Pancreas (tissue), 10 donors: ENCODE results near the gene FABP3. TPM values are rescaled to one million over a fixed set of nuclear protein-coding genes. Genes with fewer than 3 reads are reported as not detected.

Experiments used
- ATAC-seq, 4 donors: fragments of 200-7000 bp; cut with Tn5 transposase; one replicate each; pipeline versions ENCODE4 v1.8.0 to v1.9.1; 2020; ENCODE audit warnings: mild to moderate bottlenecking in 4 of 4, moderate library complexity in 4 of 4
- DNase-seq, 6 donors: peaks; one replicate each; pipeline ENCODE4 v3.0.0-alpha.2; 2020
- FAIRE-seq: peaks from 2 replicates; lab custom pipeline; 2012; peaks lifted over from hg19 to GRCh38; lab: Jason Lieb, UNC
- H3K27ac ChIP-seq, 4 donors: fragments of 200-600 bp; sonication (generic); 1 replicate in 3 of 4; 2 replicates in 1 of 4; pipeline versions ENCODE4 v1.5.0 to v1.8.0; 2020
- H3K27me3 ChIP-seq, 4 donors: fragments of 200-600 bp; one replicate each; pipeline ENCODE4 v1.8.0; 2021
- H3K36me3 ChIP-seq, 3 donors: fragments of 200-600 bp; sonication (generic) in 1 of 3; one replicate each; pipeline versions ENCODE4 v1.5.0 to v1.8.0; 2020 to 2021
- H3K4me1 ChIP-seq, 3 donors: fragments of 200-600 bp; one replicate each; pipeline ENCODE4 v1.8.0; 2021
- H3K4me3 ChIP-seq, 4 donors: fragments of 200-600 bp; sonication (generic) in 2 of 4; one replicate each; pipeline versions ENCODE4 v1.5.0 to v1.8.0; 2020 to 2021
- H3K9me3 ChIP-seq, 4 donors: fragments of 200-600 bp; one replicate each; pipeline ENCODE4 v1.8.0; 2021
- WGBS, 2 donors: extraction: QIAGEN DNeasy Blood & Tissue Kit; methylation state at CpG; one replicate each; pipeline ENCODE4 v1.1.7; 2013; 5-methylcytosine and 5-hydroxymethylcytosine counted together
- intact Hi-C, 3 donors: fragments of 100-400 bp; cut with DNase I; formaldehyde crosslinking; loops; one replicate each; pipeline versions ENCODE4 v1.11.1 to v1.14.2; 2022
- polyA plus RNA-seq, 2 donors: library from polyadenylated mRNA; stranded (reverse); fragments of 200-250 nt; gene quantifications; one replicate each; pipeline ENCODE4 v1.2.3, GENCODE V29; 2013
- total RNA-seq, 6 donors: library from RNA; stranded (reverse); fragmentation: NEBNext Ultra II Directional in 4 of 6; extraction: Animal tissue kit (Norgen Biotek cat#: 25700) in 4 of 6; gene quantifications; one replicate each; pipeline versions ENCODE4 v1.2.1 to v1.2.4, GENCODE V29; 2021 to 2023
- TF ChIP-seq, protein P1 (sequence below), 4 donors: fragments of 200-600 bp; sonication (generic) in 3 of 4; IDR thresholded peaks; one replicate each; pipeline versions ENCODE4 v1.5.0 to v1.8.0; 2021; ENCODE audit warnings: antibody characterized with exemption in 4 of 4
- donor health status: healthy with polysubstance abuse.
- donor health status: DM: no; HTN: no; CAD: no; lungs with moderate emphysema.
- donor health status: DM: no; HTN: no; CAD: no.
- donor health status: control.
- donor health status: control.
- donor health status: Bipolar disorder and iron deficiency.
- donor health status: DM: yes; HTN: yes; CAD: no.
- donor health status: DM: no; HTN: no; CAD: no.
- donor health status: DM: no; HTN: no; CAD: no.
- donor health status: DM: yes; HTN: yes; CAD: no.

FABP3 gene
- total and polyA plus RNA-seq, 8 donors = 0.72 to 5.4 (median 2.7) TPM; not detected in 2

DNA sequence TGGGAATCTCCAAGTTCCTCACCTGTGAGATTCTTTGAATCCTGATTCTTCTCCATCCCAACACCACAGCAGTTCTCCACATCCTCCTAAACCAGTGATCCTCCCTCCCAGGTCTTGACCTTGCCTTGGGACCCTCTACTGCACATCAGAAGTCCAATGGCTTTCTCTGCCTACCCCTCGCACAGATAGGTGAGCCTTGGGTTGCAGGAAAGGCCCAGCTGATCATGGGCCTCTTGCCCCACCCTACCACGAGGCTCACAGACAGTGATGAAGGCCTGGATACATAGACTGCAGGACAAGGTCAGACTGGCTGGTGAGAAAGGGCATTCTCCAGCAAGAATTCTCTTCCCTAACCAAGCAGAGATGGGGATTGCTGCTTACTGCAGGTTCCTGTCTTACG lies 825 bp downstream of the FABP3 start:
- peaks cover 7 to 21% (median 7%) of the 10 kb centered on the region in 3 donors for H3K4me1 ChIP-seq
- WGBS, 2 donors = 81 to 85% methylated on average over 3 of the region's 3 CpGs
- peak overlapping the region in 1 of 4 donors; percentile 12 for H3K27ac ChIP-seq
- TF ChIP-seq, protein P1, sequence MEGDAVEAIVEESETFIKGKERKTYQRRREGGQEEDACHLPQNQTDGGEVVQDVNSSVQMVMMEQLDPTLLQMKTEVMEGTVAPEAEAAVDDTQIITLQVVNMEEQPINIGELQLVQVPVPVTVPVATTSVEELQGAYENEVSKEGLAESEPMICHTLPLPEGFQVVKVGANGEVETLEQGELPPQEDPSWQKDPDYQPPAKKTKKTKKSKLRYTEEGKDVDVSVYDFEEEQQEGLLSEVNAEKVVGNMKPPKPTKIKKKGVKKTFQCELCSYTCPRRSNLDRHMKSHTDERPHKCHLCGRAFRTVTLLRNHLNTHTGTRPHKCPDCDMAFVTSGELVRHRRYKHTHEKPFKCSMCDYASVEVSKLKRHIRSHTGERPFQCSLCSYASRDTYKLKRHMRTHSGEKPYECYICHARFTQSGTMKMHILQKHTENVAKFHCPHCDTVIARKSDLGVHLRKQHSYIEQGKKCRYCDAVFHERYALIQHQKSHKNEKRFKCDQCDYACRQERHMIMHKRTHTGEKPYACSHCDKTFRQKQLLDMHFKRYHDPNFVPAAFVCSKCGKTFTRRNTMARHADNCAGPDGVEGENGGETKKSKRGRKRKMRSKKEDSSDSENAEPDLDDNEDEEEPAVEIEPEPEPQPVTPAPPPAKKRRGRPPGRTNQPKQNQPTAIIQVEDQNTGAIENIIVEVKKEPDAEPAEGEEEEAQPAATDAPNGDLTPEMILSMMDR (IDR thresholded peaks at IDR 0.05) = no peak
- no peak for ATAC-seq
- H3K4me3 ChIP-seq = no peak overlapping the region
- H3K36me3 ChIP-seq = no peaks in the 10 kb centered on the region
- H3K27me3 ChIP-seq = no peaks in the 10 kb centered on the region
- intact Hi-C loops = no loop called here
- H3K9me3 ChIP-seq = no peaks in the 10 kb centered on the region
- DNase-seq = no peak
- no peak for FAIRE-seq

- TF ChIP-seq, protein P1 (IDR thresholded peaks at IDR 0.05) = no peak
- Histone ChIP-seq H3K27me3 (no peaks in the 10 kb centered on the region), H3K27ac (peak overlapping the region in 1 of 4 donors; percentile 12), H3K9me3 (no peaks in the 10 kb centered on the region), H3K4me1 (peaks cover 7 to 21% (median 7%) of the 10 kb centered on the region in 3 donors), H3K36me3 (no peaks in the 10 kb centered on the region), H3K4me3 (no peak overlapping the region)
- whole genome bisulfite sequencing, 2 donors = 56 to 59% methylated on average over 10 of the region's 10 CpGs
- DNase-seq = no peak
- peak in 1 of 4 donors; percentile 4 for ATAC-seq
- no peak for FAIRE-seq
- intact Hi-C loops = no loop called here
Measured at GRCh38 chr1:31371121-31371959, 1.5 kb downstream of the FABP3 start.

DNA sequence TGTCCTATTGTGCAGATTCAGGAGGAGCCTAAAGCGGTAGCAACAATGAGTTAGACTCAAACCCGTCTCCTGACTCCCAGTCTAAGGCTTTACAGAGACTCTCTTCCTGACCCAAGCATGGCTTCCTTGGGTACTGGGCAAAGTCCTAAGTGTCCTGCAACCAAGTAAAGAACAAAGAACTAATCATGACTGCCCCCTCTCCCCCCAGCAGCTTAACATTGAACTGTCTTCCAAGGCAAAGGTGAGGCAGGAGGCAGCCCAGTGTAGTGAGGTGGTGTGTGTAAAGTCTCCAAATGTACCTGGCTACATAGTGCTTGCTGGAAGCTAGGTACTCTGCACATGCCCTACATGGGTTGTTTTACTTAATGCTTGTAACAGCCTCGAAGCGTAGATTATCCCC lies 2.3 kb downstream of the FABP3 start:
- 95 to 96% methylated on average over 4 of the region's 4 CpGs for WGBS, 2 donors
- FAIRE-seq = no peak
- H3K9me3 ChIP-seq = no peaks in the 10 kb centered on the region
- DNase-seq = no peak
- H3K27ac ChIP-seq = no peak overlapping the region
- ATAC-seq = no peak
- peaks cover 7 to 21% (median 7%) of the 10 kb centered on the region in 3 donors for H3K4me1 ChIP-seq
- TF ChIP-seq, protein P1 (IDR thresholded peaks at IDR 0.05) = no peak
- H3K36me3 ChIP-seq = no peaks in the 10 kb centered on the region
- intact Hi-C loops = no loop called here
- no peak overlapping the region for H3K4me3 ChIP-seq
- H3K27me3 ChIP-seq = no peaks in the 10 kb centered on the region

- DNase-seq = no peak
- H3K27ac ChIP-seq = no peak overlapping the region
- no peak overlapping the region for H3K4me3 ChIP-seq
- intact Hi-C loops = no loop called here
- H3K4me1 ChIP-seq = peaks cover 7 to 21% (median 7%) of the 10 kb centered on the region in 3 donors
- H3K36me3 ChIP-seq = no peaks in the 10 kb centered on the region
- no peak for ATAC-seq
- no peak for FAIRE-seq
- H3K9me3 ChIP-seq = no peaks in the 10 kb centered on the region
- no peaks in the 10 kb centered on the region for H3K27me3 ChIP-seq
- 89% methylated on average over 2 of the region's 2 CpGs for WGBS, 2 donors
- TF ChIP-seq, protein P1 (IDR thresholded peaks at IDR 0.05) = no peak
Measured at GRCh38 chr1:31370021-31370420, 2.9 kb downstream of the FABP3 start.

GRCh38 chr1:31368611-31369107 lies 4.2 kb downstream of the FABP3 start:
- Histone ChIP-seq H3K9me3 (no peaks in the 10 kb centered on the region), H3K4me1 (peaks cover 4 to 11% (median 7%) of the 10 kb centered on the region in 3 donors), H3K36me3 (no peaks in the 10 kb centered on the region), H3K27ac (no peak overlapping the region), H3K27me3 (no peaks in the 10 kb centered on the region), H3K4me3 (no peak overlapping the region)
- intact Hi-C loops = no loop called here
- DNase-seq (peak in 1 of 6 donors; percentile 16), ATAC-seq (no peak), FAIRE-seq (no peak)
- WGBS, 2 donors = 69 to 81% methylated on average over 3 of the region's 3 CpGs
- TF ChIP-seq, protein P1 (IDR thresholded peaks at IDR 0.05) = no peak
